HS-5 (cell line): ENCODE data around the gene SIPA1L3.
"Not testable (repeated sequence)": the region's sequence is repeated elsewhere in the genome, so short reads cannot be mapped to it uniquely, and the experiment has no call there.

Experiments
- DNase-seq: peaks from one replicate; pipeline ENCODE4 v3.0.0-alpha.2; 2012; ENCODE audit warnings: low read depth

The SIPA1L3 gene

DNA sequence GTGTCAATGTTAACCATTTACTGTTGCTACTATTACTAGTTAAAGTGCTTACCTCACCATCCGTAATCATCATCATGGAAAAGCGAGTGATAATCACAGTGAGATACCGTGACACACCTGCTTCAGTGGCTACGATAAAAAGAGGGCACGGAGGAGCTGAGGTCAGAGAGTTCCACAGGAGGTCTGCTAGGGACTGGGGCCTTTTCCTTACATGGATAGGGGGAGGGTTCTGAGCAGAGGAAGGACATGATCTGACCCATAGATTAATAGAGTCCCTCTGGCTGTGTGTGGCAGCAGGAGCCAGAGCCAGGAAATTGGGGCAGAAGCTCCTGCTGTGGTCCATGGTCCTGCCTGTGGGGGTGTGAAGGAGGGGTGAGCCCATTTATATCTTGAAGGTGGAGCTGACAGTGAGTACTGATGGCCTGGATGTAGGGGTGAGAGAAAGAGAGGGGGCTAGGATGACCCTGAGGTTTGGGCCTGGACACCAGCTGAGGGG, 136.7 kb downstream of the SIPA1L3 start:
- DNase-seq: no peak

DNA sequence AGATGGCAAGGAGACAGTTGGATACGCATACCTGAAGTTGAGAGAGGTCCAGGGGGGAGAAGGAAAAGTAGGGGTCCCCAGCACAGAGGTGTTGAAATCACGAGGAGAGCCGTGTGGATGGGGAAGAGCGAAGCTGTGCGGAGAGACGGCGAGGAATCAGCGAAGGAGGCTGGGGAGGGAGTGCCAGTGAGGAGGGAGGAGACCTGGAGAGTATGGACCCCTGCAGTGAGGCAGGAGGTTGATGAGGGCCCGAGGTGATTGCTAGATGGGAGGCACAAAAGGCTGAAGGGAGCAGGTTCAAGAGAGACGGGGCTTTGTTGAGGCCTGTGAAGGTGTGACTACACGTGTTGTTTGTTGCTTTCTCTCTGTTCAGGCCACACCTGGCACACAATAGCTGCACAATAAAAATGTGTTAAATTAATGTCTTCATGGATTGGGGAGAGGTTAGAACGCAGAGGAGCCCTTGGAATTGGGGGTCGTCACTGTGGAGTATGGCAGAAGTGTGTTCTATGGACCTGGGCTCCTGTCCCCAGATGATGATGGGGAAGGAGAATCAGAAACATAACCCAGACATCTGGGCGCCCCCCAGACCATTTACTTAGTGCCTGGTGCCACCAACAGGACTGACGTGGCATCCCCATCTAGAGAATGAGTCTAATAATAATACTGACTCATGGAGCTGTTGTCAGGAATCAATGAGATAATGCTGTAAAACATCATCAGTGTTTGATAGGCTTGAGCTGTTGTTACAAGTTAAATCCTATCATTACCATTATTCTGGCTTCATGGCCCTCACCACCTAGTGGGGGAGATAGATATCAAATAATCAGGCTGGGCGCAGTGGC, 137.5 kb downstream of the SIPA1L3 start:
- no peak for DNase-seq

DNA sequence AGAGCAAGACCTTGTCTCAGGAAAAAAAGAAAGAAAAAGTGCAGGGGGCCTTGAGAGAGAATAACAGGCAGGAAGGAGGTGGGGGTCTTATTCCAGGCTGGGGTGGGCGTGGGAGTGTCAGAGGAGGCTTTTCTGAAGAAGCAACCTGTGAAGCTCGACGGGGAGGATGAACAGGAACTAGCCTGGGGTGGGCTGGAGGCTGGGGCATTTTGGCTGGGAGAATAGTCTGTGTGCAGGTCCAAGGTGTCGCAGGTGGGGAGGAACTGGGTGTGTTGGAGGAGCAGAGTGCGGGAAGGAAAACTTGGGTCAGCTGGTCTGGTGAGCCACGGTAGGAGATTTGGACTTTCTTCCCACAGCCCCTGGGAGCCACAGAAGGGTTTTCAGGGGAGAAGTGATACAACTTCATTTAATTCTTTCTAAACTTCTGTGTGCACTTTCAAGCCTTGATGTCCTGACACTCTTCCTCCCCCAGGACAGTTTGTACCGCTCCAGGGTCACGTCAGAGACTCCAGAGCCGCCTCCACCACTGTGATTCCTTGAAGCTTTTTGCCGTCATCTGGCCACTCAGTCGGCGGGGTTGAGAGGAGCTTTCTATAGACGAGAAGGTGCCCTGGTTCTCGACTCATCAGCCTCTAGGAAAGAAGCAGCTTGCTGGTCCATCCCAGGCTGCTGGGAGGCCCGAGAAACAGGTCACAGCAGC, 138.7 kb downstream of the SIPA1L3 start:
- DNase-seq: no peak

DNA sequence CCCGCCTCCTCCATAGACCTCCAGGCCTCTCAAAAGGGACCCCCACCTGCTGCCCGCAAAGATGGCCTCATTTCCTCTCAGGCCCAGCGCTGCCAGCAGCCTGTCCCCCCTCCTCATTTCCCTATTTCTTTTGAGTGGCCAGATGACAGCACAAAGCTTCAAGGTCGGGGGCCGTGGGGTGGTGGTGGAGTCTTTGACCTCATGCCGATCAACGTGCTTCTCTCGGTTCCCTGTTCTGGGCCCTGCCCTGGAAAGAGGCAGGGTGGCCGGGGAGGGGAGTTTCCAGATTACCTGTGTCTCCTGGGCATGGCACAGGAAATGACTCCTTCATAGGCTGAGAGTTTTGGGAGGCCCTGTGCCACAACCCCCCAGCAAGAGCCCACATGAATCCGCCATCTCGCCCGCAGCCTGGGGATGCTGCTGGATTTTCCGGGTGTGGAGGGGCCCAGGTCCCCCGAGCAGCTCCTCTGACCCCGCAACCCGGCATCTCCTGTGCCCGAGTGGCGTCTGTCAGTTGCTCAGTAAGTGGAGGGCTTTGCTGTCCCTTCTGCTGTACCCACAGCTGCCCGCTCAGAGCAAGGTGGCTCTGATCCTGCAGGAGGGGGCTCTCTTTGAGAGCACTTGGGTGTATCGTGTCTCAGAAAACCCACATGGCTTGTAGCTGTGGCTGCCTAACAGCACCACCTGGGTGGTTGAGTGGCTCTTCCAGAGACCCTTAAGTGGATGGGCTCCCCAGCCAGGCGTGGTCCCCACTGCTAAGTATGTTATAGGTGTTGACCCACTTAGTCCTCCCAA, 139.4 kb downstream of the SIPA1L3 start:
- DNase-seq: no peak

DNA sequence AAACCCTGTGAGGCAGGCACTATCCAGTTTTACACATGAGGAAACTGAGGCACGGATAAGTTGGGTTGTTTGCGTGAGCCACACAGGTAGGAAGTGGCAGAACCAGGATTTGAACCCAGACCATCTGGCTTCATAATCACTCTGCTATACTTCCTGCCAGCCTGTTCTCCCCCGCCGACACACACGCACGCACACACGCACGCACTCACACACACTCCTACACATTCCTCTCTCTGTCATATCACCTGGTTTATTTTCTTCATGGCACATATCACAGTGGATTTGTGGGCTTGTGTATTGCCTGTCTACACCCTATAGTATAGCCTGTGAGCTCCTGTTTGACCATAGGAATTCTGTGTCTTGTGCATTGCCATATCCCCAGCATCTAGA, 140.0 kb downstream of the SIPA1L3 start:
- no peak for DNase-seq

DNA sequence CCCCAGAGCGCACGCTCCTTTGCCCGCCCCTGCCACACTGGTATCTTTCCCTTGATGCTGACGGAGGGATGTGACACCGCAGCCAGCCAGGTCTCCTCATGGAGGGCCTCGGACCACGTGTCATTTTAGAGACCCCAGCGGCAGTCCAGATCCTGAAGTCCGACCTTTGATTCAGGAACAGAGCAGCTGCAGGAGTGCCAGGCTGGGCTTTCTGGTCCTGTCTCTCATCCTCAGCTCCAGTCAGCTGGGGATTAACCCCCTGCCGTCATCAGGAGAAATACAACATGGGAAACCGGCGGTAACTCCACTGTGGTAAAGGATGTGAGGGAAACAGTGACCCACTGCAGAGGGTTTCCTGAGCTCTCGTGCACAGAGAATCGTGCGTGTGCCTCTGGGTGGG, 140.6 kb downstream of the SIPA1L3 start:
- DNase-seq: no peak

DNA sequence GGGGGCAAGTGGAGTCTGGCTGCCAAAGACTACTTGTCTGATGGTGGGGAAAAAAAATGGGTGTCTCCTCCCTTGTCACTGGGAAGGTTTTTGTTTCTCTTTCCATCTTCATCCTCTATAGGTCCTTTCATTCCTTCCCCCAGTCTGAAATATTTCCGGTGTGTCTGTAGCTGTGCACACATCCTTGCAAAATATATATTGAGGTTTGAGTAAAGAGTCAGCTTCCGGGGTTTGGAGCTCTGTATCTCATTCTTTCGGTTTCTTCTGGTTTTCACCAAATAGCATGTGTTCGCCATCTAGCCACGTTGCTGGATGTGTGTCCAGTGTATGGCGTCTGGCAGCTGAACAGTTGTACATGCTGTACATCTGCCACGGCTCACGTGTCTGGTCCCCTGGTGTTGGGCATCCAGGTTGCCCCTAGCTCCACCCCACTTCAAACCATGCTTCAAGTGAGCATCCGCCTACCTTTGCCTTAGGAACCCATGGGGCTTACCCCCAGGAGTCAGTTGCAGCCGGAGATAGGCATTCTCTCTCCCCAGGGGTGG, 142.2 kb downstream of the SIPA1L3 start:
- DNase-seq: no peak

DNA sequence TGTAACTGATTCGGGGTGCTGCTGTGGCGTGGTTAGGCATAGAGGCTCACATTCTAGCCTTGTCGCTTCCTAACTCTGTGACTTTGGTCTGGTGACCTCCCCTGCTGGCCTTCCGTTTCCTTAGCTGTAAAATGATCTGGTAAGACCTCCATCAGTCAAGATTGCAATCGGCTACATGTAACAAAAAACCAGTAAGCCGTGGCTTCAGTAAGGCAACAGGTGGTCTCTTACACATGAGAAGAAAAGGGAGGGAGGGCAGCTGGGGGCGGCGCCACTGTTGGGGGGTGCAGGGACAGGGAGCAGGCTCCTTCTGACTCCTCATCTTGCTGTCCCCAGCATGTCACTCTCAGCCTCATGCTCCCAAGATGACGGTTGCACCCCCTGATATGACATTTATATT, 148.0 kb downstream of the SIPA1L3 start:
- no peak for DNase-seq

DNA sequence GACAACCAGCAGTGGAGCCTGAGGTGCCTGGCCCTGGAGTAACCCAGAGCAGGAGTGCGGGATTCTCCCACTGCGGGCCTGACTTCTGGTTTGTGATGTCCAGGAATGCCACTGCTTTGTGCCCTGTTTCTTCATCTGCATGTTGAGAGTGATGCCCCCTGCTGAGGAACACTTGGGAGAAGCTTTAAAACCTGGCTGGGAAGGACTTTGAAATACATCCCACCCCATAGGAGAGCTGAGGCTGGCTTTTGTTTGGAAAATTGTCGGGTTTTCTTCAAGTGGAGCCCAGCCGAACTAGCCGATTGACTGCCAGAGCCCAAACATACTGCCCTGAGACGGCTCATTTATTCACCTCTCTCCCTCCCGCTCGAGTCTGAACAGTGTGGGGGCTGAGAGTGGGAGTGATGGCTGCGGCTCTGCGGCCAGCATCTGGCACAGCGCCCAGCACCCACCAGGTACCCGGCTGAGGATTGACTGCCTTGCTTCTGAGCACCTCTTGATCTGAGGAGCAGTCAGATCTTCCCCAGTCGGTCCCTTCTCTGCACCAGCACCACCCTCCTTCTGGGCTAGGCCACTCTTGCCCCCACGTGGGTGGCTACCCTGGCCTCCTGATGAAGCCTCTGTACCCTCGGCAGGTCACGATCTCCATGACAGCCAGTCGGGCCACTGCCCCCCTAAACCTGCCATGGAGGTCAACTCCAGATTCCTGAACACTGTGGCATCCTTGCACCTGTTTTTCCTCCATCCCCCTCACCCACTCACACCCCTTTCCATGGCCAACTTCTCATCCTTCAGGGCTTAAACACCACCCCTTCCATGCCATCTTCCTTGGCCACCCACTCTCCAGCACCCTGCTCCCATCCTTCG, 148.9 kb downstream of the SIPA1L3 start:
- no peak for DNase-seq

DNA sequence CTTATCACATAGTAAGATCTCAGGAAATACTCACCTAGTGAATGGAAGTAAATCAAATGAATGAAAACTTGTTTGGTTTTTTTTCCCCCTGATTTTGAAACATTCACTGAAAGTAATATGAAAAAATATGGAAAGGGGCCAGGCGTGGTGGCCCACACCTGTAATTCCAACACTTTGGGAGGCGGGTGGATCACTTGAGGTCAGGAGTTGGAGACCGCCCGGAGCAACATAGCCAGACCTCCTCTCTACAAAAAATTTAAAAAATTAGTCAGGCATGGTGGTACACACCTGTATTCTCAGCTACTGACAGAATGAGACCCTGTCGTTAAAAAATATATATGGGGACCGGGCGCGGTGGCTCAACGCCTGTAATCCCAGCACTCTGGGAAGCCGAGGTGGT, 149.6 kb downstream of the SIPA1L3 start:
- no peak for DNase-seq

DNA sequence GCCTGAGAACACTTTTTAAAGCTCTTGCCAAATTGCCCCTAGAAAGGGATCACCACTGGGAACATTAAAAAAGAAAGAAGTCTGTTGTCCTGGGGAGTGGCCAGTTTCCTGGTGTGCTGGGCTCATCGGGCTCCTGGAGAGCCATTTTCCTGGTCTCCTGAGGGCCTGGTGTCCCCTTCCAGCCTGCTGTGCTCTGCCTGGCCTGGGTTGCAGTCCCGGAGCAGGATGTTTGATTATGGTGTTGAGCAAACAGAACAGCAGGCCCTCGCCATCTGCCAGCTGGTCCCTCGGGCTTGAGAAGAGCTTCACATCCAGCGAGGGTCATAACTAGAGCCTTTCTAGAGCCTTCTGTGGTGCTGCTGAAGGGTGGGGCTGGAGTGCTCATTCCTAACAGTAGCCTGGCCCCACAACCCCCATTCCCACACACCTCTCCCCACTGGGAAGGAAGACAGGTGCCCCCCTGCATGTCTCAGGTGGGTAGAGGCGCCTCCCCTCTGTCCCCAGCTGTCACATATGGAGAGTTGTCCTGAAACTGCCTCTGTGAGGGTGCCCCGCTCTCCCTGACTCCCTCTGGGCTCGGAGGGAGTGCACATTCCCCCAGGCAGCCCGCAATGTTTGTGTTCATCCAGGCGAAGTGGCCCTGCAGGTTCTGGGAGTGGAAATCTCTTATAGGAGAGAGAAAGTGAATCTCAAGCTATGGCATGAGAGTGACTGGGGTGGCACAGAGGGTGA, 151.1 kb downstream of the SIPA1L3 start:
- no peak for DNase-seq

DNA sequence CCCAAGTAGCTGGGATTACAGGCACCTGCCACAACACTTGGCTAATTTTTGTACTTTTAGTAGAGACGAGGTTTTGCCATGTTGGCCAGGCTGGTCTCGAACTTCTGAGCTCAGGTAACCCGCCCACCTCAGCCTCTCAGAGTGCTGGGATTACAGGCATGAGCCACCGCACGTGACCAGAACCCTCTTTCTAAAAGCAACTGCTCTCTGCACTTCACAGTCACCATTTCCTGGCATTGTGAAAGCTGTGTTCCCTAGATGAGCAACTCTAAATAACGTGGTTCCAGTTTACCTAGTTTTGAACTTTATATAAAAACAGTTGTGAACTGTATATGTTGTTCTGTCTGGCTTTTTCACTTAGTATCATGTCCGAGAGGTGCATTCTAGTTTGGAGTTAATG, 152.9 kb downstream of the SIPA1L3 start:
- no peak for DNase-seq

DNA sequence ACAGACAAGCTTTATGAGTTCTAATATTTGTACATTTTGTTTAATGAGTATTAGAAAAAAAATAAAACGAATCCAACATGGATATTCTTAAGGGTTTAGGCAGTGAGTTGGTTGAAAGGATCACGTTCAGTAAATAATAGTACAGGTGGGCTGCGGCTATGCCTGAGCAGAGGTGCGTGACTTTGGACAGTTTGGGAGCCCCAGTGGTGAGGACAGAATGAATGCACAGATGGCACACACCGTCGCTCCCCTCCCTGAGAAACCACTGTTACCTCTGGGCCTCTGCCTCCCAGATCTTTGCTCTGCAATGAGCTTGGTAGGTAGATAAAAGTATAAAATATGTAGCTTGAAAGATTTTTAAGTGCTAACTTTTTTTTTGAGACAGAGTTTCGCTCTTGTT, 153.3 kb downstream of the SIPA1L3 start:
- no peak for DNase-seq

DNA sequence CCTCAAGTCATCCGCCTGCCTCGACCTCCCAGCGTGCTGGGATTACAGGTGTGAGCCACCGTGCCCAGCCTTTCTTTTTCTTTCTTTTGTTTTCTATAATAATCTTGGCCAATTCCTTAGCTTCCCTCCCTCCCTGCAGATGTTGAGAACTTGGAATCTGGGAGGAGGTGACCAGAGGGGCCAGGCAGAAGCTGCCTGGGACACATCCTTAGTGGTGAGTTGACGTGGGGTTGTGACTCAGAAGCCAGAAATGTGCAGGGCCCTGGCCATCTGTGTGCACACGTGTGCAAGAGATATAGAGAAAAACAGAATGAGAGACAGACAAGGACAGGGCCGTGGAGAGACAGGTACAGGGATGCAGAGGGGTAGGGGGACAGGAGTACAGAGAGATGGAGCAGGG, 154.3 kb downstream of the SIPA1L3 start:
- DNase-seq: peak; percentile 85

DNA sequence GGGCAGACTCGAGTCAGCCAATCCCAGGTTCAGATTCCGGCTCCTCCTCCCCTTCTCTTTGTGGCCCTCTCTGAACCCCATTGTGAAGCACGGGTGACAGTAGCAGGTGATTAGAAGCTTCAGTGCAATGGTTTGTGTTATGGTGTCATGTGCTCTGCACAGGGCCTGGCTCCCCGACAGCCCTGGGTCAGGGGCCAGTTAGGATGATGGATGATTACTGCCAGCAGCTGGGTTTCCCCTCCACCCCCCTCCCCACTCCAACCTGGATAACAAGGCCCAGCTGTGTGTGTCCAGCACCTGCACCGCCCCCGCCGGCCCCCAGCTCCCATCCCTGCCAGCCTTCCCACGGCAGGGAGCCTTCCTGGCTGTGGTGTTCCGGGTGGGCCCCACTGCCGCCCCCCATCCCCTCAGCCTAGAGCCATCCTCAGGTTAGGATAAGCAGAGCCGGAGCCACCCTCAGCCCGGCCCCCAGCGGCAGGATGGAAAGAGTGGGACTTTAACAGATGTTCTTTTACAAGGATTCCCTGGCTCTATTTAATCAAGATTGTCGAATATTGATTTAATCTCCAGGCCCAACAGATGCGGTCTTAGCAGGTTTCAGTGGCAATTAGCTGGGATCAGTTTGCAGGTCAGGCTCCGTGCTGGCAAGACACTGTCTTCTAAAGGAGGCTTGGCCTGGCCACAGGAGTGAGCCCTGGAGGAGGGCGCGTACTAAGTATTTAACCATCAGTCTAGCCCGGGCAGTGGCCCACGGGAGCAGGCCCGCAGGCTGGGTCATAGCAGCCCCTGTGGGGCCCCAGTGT, 156.2 kb downstream of the SIPA1L3 start:
- no peak for DNase-seq

DNA sequence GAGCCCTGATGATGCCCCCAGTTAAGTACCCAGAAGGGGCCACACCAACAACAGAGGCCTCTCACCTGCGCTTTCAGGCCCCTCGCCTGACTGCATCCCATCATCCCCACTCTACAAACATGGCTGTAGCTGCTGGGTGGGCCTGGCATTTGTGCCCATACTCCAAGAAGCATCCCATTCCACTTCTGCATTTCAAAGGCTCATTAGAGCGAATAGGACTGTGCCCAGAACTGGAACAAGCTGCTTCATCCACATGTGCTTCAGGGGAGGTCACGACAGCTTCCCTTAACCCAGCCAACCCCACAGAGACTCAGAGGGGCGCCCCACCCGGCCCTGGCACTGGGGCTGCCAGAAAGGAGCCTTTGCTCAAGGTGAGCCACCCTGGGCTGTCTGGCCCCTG, 156.9 kb downstream of the SIPA1L3 start:
- DNase-seq: no peak

DNA sequence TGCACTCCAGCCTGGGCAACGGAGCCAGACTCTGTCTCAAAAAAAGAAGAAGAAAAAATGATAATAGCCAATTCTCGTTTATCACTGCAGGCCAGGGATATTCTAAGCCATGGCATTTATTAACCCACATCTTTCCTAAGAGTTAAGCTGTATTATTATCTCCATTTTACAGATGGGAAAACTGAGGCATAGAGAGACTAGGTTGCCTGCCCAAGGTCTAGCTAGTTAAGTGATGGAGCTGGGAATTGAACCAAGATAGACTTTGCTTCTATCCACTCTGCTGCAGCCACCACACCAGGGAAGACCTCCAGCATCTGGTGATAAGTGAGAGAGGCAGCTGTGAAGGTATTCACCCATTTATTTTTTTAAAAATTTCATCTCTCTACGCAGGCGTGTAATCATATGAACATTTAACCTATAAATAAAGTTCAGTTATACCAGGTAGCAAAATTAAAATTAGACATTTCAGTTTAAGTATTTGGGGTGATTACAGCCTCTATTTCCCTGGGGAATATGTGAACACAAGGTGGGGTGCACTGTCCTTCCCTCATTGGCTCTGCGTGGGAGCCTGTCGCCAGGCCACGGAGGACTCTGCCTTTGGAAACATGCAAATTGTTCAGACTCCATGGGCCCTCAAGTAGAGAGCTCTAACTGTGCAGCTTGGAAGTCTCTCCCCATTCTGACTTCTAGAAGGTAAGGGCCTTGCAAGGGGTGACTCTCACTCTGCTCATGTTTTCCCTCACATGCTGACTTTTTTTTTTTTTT, 157.8 kb downstream of the SIPA1L3 start:
- DNase-seq: no peak

DNA sequence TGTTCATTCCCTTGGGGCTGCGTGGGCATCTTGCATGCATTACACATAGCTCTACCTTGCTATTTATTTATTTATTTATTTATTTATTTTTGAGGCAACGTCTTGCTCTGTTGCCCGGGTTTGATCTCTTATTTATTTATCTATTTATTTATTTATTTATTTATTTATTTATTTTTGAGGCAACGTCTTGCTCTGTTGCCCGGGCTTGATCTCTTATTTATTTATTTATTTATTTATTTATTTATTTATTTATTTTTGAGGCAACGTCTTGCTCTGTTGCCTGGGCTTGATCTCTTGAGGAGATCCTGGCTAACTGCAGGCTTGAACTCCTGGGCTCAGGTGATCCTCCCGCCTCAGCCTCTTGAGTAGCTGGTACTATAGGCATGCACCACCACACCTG, 158.8 kb downstream of the SIPA1L3 start:
- not testable (repeated sequence) for DNase-seq

DNA sequence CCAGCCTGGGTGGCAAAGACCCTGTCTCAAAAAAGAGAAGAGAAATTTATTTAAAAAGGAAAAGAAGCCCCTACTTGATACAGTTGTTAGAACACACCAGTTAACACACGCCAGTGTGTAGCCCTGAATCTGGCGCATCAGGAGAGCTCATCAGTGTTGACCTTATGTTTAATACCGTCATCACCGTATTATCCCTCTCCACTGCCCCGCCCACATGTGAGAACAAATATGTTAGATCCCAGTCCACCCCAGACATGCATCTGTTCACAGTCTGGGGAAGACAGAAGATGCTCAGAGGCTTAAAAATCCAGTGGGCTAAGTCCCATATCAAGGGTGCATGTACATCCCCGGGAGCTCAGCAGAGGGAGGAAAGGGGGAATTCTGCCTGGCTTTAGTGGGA, 161.8 kb downstream of the SIPA1L3 start:
- DNase-seq: no peak
